GM23338 (cell line): ENCODE measurements around the gene EPHB2. TPM values are rescaled to one million over a fixed set of nuclear protein-coding genes. Genes with fewer than 3 reads are reported as not detected.
"Not testable (repeated sequence)": the region's sequence is repeated elsewhere in the genome, so short reads cannot be mapped to it uniquely, and the experiment has no call there.

Source experiments
- ATAC-seq: fragments of 200-7000 bp; cut with Tn5 transposase; 3 replicates; pipeline ENCODE4 v1.9.1; 2020
- DNase-seq: peaks from one replicate; pipeline ENCODE4 v3.0.0-alpha.2; 2015; ENCODE audit warnings: low spot score
- H2AFZ ChIP-seq: fragments of 200-600 bp; sonication (generic); 2 replicates; pipeline ENCODE4 v1.8.0; 2016; ENCODE audit warnings: antibody characterized with exemption, mild to moderate bottlenecking, moderate library complexity
- H3F3A ChIP-seq: fragments of 200-600 bp; sonication (generic); replicated peaks from 2 replicates; pipeline ENCODE4 v1.8.0; 2017; ENCODE audit warnings: antibody characterized with exemption, mixed run types, low read depth
- H3K27ac ChIP-seq: fragments of 200-600 bp; sonication (generic); 2 replicates; pipeline ENCODE4 v1.6.1; 2016; ENCODE audit warnings: low read depth
- H3K27me3 ChIP-seq: fragments of 200-600 bp; sonication (generic); 2 replicates; pipeline ENCODE4 v1.8.0; 2016; ENCODE audit warnings: mild to moderate bottlenecking, mixed run types, moderate library complexity; ENCODE audit not compliant: insufficient read depth
- H3K36me3 ChIP-seq: fragments of 200-600 bp; sonication (generic); 2 replicates; pipeline ENCODE4 v1.8.0; 2016; ENCODE audit warnings: mild to moderate bottlenecking; ENCODE audit not compliant: insufficient read depth
- H3K4me1 ChIP-seq: fragments of 200-600 bp; sonication (generic); 2 replicates; pipeline ENCODE4 v1.8.0; 2016; ENCODE audit warnings: mild to moderate bottlenecking, moderate library complexity; ENCODE audit not compliant: insufficient read depth
- H3K4me2 ChIP-seq: fragments of 200-600 bp; sonication (generic); 2 replicates; pipeline ENCODE4 v1.7.1; 2017; ENCODE audit warnings: mixed run types
- H3K4me3 ChIP-seq: fragments of 200-600 bp; sonication (generic); 2 replicates; pipeline ENCODE4 v1.6.1; 2016; ENCODE audit warnings: mixed run types
- H3K79me2 ChIP-seq: fragments of 200-600 bp; sonication (generic); replicated peaks from 2 replicates; pipeline ENCODE4 v1.8.0; 2017; ENCODE audit warnings: mild to moderate bottlenecking; ENCODE audit not compliant: insufficient read depth
- H3K9me2 ChIP-seq: fragments of 200-600 bp; sonication (generic); 2 replicates; pipeline ENCODE4 v1.8.0; 2017; ENCODE audit not compliant: insufficient read depth
- H4K20me1 ChIP-seq: fragments of 200-600 bp; sonication (generic); replicated peaks from 2 replicates; pipeline ENCODE4 v1.8.0; 2017; ENCODE audit warnings: mild to moderate bottlenecking; ENCODE audit not compliant: insufficient read depth
- H3K27ac Mint-ChIP-seq: 2 replicates; pipeline ENCODE4 v1.8.0; 2020; ENCODE audit warnings: inconsistent platforms, mild to moderate bottlenecking, moderate library complexity, mixed read lengths
- H3K27me3 Mint-ChIP-seq: 3 replicates; pipeline ENCODE4 v1.8.0; 2022; ENCODE audit warnings: low read depth, mild to moderate bottlenecking, moderate library complexity, mixed read lengths, inconsistent platforms; ENCODE audit not compliant: insufficient read depth, poor library complexity
- H3K36me3 Mint-ChIP-seq: 3 replicates; pipeline ENCODE4 v1.8.0; 2021; ENCODE audit warnings: low read depth, mild to moderate bottlenecking, inconsistent platforms, moderate library complexity, mixed read lengths
- H3K4me1 Mint-ChIP-seq: 3 replicates; pipeline ENCODE4 v1.8.0; 2020; ENCODE audit warnings: mild to moderate bottlenecking, inconsistent platforms, mixed read lengths
- H3K4me3 Mint-ChIP-seq: 3 replicates; pipeline ENCODE4 v1.8.0; 2021; ENCODE audit warnings: moderate library complexity, mild to moderate bottlenecking, inconsistent platforms, mixed read lengths
- H3K9me3 Mint-ChIP-seq: 3 replicates; pipeline ENCODE4 v1.8.0; 2020; ENCODE audit warnings: moderate library complexity, mild to moderate bottlenecking, inconsistent platforms, mixed read lengths
- EZH2 ChIP-seq: fragments of 200-600 bp; sonication (generic); IDR thresholded peaks from one replicate; pipeline ENCODE4 v1.8.0; 2017; ENCODE audit warnings: antibody characterized with exemption, mild to moderate bottlenecking, low read depth; ENCODE audit not compliant: unreplicated experiment
- JUNB ChIP-seq: IDR thresholded peaks from one replicate; pipeline ENCODE4 v1.6.1; 2016; ENCODE audit warnings: antibody characterized with exemption; ENCODE audit not compliant: unreplicated experiment
- STAT1 ChIP-seq: IDR thresholded peaks from one replicate; pipeline ENCODE4 v1.6.1; 2016; ENCODE audit warnings: antibody characterized with exemption; ENCODE audit not compliant: unreplicated experiment
- ZNF331 ChIP-seq: fragments of 250-450 bp; sonication (Bioruptor Pico); IDR thresholded peaks from 2 replicates; pipeline ENCODE4 v1.5.0; 2020; ENCODE audit warnings: low read depth, mild to moderate bottlenecking, moderate library complexity
- polyA plus RNA-seq: library from polyadenylated mRNA; unstranded; fragments of >200 nt; fragmentation: Nextera tagmentation; extraction: Ambion mirVana; gene quantifications from 2 replicates; pipeline ENCODE4 v1.2.1, GENCODE V29; 2016
- total RNA-seq: library from RNA; depleted of rRNA; stranded (reverse); fragments of >200 nt; shearing (Covaris generic); gene quantifications from 2 replicates; pipeline ENCODE4 v1.2.3, GENCODE V29; 2014
- TF ChIP-seq, protein P1 (sequence below): IDR thresholded peaks from one replicate; pipeline ENCODE4 v1.6.1; 2018; ENCODE audit warnings: antibody characterized with exemption; ENCODE audit not compliant: unreplicated experiment
- TF ChIP-seq, protein P2 (sequence below): fragments of 250-450 bp; sonication (Bioruptor Pico); IDR thresholded peaks from 2 replicates; pipeline ENCODE4 v1.5.0; 2020; ENCODE audit warnings: mild to moderate bottlenecking, moderate library complexity

EPHB2 gene
- total and polyA plus RNA-seq, 2 experiments from 2014 or later = 4.1 to 20.1 TPM

DNA sequence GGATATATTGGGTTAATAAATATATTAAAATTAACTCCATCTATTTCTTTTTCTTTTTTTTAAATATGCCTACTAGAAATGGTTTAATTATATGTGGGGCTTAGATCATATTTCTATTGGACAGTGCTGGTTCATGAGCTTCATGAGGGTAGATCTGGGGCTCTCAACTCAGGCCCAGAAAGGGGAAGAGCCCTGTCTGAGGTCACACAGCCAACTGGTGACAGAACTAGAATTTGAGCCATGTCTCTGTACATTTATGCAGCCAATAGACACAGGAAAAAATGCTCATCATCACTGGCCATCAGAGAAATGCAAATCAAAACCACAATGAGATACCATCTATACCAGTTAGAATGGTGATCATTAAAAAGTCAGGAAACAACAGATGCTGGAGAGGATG lies 5.1 kb upstream of the EPHB2 start (continued):
- TF ChIP-seq, protein P1, sequence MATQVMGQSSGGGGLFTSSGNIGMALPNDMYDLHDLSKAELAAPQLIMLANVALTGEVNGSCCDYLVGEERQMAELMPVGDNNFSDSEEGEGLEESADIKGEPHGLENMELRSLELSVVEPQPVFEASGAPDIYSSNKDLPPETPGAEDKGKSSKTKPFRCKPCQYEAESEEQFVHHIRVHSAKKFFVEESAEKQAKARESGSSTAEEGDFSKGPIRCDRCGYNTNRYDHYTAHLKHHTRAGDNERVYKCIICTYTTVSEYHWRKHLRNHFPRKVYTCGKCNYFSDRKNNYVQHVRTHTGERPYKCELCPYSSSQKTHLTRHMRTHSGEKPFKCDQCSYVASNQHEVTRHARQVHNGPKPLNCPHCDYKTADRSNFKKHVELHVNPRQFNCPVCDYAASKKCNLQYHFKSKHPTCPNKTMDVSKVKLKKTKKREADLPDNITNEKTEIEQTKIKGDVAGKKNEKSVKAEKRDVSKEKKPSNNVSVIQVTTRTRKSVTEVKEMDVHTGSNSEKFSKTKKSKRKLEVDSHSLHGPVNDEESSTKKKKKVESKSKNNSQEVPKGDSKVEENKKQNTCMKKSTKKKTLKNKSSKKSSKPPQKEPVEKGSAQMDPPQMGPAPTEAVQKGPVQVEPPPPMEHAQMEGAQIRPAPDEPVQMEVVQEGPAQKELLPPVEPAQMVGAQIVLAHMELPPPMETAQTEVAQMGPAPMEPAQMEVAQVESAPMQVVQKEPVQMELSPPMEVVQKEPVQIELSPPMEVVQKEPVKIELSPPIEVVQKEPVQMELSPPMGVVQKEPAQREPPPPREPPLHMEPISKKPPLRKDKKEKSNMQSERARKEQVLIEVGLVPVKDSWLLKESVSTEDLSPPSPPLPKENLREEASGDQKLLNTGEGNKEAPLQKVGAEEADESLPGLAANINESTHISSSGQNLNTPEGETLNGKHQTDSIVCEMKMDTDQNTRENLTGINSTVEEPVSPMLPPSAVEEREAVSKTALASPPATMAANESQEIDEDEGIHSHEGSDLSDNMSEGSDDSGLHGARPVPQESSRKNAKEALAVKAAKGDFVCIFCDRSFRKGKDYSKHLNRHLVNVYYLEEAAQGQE = no peak

DNA sequence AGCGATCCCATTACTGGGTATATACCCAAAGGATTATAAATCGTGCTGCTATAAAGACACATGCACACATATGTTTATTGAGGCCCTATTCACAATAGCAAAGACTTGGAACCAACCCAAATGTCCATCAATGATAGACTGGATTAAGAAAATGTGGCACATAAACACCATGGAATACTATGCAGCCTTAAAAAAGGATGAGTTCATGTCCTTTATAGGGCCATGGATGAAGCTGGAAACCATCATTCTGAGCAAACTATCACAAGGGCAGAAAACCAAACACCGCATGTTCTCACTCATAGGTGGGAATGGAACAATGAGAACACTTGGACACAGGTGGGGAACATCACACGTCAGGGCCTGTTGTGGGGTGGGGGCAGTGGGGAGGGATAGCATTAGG lies 4.5 kb upstream of the EPHB2 start:
- H3K9me2 ChIP-seq, H3K4me3 Mint-ChIP-seq, H3K27ac ChIP-seq, H3K4me2 ChIP-seq, H3K36me3 Mint-ChIP-seq, H3K27ac Mint-ChIP-seq, H3K4me1 ChIP-seq, H2AFZ ChIP-seq, H3K9me3 Mint-ChIP-seq, H3F3A ChIP-seq, H3K79me2 ChIP-seq, H3K36me3 ChIP-seq, ATAC-seq, H3K4me1 Mint-ChIP-seq, H3K4me3 ChIP-seq, H4K20me1 ChIP-seq, DNase-seq: not testable (repeated sequence)
- H3K27me3 ChIP-seq = peaks cover 12% of the 10 kb centered on the region
- peaks cover 25% of the 10 kb centered on the region for H3K27me3 Mint-ChIP-seq

DNA sequence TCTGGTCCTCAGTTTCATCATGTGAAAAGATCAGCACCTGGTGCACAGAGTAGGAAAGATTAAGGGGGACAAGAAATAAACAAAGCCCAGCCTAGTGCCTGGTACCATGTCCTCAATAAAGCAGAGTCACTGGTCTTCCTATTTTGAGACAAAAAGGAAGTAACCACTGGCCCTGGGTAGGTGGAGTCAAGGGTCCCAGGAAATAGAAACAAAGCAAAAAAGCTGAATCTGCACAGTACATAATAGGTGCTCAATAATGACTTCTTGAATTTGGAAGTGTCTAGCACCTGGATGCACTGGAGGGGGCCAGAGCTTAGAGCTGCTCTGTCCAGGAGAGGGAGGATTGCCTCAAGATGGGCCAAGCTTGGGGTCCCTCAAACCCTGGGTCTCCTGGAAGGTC lies 1.9 kb upstream of the EPHB2 start:
- Mint-ChIP-seq H3K27me3 (peaks cover 36% of the 10 kb centered on the region), H3K27ac (no peak overlapping the region), H3K9me3 (no peaks in the 10 kb centered on the region; the same call in 1 of the 3 replicates), H3K36me3 (no peaks in the 10 kb centered on the region), H3K4me1 (peaks cover 6% of the 10 kb centered on the region), H3K4me3 (no peak overlapping the region)
- Histone ChIP-seq H2AFZ (no peak overlapping the region), H3F3A (no peaks in the 10 kb centered on the region), H3K27ac (no peak overlapping the region), H3K27me3 (peaks cover 29% of the 10 kb centered on the region), H3K36me3 (no peaks in the 10 kb centered on the region), H4K20me1 (no peaks in the 10 kb centered on the region), H3K79me2 (no peaks in the 10 kb centered on the region), H3K4me1 (no peaks in the 10 kb centered on the region; the same call in 1 of the 2 replicates), H3K4me3 (no peak overlapping the region), H3K9me2 (no peaks in the 10 kb centered on the region), H3K4me2 (no peak overlapping the region)
- no peak for DNase-seq
- TF ChIP-seq, protein P2, sequence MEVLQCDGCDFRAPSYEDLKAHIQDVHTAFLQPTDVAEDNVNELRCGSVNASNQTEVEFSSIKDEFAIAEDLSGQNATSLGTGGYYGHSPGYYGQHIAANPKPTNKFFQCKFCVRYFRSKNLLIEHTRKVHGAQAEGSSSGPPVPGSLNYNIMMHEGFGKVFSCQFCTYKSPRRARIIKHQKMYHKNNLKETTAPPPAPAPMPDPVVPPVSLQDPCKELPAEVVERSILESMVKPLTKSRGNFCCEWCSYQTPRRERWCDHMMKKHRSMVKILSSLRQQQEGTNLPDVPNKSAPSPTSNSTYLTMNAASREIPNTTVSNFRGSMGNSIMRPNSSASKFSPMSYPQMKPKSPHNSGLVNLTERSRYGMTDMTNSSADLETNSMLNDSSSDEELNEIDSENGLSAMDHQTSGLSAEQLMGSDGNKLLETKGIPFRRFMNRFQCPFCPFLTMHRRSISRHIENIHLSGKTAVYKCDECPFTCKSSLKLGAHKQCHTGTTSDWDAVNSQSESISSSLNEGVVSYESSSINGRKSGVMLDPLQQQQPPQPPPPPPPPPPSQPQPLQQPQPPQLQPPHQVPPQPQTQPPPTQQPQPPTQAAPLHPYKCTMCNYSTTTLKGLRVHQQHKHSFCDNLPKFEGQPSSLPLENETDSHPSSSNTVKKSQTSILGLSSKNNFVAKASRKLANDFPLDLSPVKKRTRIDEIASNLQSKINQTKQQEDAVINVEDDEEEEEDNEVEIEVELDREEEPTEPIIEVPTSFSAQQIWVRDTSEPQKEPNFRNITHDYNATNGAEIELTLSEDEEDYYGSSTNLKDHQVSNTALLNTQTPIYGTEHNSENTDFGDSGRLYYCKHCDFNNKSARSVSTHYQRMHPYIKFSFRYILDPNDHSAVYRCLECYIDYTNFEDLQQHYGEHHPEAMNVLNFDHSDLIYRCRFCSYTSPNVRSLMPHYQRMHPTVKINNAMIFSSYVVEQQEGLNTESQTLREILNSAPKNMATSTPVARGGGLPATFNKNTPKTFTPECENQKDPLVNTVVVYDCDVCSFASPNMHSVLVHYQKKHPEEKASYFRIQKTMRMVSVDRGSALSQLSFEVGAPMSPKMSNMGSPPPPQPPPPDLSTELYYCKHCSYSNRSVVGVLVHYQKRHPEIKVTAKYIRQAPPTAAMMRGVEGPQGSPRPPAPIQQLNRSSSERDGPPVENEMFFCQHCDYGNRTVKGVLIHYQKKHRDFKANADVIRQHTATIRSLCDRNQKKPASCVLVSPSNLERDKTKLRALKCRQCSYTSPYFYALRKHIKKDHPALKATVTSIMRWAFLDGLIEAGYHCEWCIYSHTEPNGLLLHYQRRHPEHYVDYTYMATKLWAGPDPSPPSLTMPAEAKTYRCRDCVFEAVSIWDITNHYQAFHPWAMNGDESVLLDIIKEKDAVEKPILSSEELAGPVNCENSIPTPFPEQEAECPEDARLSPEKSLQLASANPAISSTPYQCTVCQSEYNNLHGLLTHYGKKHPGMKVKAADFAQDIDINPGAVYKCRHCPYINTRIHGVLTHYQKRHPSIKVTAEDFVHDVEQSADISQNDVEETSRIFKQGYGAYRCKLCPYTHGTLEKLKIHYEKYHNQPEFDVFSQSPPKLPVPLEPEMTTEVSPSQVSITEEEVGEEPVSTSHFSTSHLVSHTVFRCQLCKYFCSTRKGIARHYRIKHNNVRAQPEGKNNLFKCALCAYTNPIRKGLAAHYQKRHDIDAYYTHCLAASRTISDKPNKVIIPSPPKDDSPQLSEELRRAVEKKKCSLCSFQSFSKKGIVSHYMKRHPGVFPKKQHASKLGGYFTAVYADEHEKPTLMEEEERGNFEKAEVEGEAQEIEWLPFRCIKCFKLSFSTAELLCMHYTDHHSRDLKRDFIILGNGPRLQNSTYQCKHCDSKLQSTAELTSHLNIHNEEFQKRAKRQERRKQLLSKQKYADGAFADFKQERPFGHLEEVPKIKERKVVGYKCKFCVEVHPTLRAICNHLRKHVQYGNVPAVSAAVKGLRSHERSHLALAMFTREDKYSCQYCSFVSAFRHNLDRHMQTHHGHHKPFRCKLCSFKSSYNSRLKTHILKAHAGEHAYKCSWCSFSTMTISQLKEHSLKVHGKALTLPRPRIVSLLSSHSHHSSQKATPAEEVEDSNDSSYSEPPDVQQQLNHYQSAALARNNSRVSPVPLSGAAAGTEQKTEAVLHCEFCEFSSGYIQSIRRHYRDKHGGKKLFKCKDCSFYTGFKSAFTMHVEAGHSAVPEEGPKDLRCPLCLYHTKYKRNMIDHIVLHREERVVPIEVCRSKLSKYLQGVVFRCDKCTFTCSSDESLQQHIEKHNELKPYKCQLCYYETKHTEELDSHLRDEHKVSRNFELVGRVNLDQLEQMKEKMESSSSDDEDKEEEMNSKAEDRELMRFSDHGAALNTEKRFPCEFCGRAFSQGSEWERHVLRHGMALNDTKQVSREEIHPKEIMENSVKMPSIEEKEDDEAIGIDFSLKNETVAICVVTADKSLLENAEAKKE (CRISPR knock-in tag) = no peak
- TF ChIP-seq ZNF331 (CRISPR knock-in tag) (no peak), JUNB (no peak), STAT1 (no peak), EZH2 (no peak)
- no peak for ATAC-seq
